SKM-1 (cell line): ENCODE data around the gene C19orf33.
A peak's percentile ranks its signal among the peaks of the same experiment; 100 is the strongest.
"Not testable (repeated sequence)": the region's sequence is repeated elsewhere in the genome, so short reads cannot be mapped to it uniquely, and the experiment has no call there.

Source experiments
- DNase-seq: peaks from one replicate; lab custom pipeline; 2025; ENCODE audit not compliant: unreplicated experiment; lab: John Stamatoyannopoulos, UW

C19orf33 gene

DNA sequence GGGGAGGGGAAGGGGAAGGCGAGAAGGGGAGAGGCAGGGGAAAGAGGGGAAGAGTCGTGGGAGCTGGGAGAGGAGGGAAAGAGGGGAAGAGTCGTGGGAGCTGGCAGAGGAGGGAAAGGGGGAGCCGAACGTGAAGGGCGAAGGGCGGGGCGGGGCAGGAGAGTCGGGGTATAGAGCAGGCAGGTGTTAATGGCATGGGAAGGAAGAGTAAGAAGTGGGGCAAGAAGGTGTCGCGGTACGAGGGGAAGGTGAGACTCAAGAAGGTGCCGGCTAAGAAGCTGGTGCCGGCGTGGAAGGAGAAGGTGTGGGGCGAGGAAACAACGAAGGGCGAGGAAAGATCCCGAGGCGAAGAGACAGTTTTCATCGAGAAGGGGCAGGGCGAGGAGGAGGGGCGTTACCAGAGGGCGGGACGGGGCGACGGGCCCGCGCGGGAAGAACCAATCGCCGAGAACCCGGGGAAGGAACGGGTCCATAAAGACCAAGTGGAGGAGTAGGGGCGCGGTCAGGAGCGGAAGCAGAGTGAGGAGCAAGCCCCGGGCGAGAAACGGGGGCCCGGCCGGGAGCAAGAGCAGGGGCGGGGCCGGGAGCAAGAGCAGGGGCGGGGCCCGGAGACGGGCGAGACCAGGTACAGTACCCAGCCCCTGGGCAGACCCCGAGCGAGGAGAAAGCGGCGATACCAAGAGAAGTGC, 32.0 kb downstream of the C19orf33 start:
- peak; percentile 79 for DNase-seq

DNA sequence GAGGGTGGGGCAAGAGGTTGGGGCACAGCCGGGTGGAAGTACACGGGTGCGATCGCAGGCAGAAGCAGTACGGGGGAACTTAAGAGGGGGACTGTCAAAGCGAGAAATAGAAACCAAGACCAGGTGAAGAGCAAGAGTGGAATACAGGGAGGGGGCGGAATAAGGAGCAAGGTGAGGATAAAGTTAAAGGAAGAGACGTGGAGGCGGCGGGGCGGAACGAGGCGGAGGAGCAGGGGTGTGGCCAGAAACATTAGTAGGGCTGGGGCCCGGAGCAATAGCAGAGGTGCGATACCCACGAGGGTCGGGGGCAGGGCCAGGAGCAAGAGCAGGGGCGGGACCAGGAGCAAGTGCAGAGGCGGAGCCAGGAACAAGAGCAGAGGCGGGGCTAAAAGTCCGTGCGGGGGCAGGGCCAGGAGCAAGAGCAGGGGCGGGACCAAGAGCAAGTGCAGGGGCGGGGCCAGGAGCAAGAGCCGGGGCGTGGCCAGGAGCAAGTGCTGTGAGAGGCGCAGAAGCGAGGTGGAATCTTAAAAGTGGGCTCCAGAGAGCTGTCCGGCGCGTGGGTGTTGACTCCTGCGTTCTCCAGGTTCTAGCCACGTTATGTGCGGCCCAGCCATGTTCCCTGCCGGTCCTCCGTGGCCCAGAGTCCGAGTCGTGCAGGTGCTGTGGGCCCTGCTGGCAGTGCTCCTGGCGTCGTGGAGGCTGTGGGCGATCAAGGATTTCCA, 32.7 kb downstream of the C19orf33 start:
- peak; percentile 90 for DNase-seq

DNA sequence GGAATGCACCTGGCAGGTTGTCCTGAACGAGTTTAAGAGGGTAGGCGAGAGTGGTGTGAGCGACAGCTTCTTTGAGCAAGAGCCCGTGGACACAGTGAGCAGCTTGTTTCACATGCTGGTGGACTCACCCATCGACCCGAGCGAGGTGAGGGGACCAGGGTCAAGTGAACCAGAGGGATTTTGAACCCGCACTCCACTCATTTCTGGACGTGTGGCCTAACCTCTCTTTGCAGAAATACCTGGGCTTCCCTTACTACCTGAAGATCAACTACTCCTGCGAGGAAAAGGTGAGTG, 33.3 kb downstream of the C19orf33 start:
- DNase-seq: no peak

DNA sequence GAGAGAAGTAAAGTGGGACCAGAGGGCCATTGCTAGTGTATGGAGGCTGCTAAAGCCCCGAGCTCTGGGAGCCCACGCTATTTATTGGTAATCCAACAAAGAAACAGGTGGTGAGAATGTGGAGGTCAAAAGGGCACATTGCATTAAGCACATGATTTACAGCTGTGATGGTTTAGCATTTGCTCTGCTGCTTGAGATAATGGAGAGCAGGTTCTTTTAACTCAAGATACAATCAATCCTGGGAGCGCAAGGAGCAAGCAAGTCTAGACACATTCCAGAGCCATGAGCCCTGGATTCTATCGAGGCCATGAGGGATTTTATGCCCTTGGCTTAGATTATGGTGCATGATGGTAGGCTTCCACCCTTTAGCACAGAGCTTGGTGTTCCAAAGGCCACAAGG, 35.0 kb downstream of the C19orf33 start:
- not testable (repeated sequence) for DNase-seq

DNA sequence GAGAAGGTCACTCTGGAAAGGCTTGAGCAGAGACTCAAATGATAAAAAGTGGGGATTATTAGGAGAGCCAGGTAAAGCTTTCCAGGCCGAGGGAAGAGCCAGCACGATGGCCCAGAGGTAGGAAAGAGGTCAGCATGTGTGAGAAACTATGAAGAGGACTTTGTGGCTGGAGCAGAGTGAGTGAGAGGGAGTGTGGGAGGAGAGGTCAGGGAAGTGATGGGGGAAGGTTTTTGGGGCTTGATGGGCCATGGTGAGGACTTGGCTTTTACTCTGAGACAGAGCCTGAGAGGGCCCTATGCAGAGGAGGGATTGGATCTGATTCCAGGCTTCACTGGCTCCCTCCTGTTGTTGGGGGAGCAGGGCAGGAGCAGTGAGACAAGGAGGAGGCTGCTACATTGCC, 36.9 kb downstream of the C19orf33 start:
- DNase-seq: no peak

- DNase-seq: no peak
Observed at GRCh38 chr19:38346837-38347236, 42.8 kb downstream of the C19orf33 start.

DNA sequence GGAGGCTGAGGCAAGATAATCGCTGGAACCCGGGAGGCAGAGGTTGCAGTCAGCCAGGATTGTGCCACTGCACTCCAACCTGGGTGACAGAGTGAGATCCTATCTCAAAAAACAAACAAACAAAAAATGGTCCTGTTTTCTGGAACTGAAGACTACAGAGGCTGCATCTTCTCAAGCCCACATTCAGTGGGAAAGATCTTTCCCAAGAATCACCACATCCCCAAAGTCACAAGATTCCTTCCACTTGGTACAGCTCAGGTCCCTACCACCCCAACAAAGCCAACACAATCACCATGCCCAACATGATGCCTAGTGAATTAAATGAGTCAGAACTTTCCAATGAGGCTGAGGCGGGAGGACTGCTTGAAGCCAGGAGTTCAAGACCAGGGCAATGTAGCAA, 46.8 kb downstream of the C19orf33 start:
- no peak for DNase-seq

DNA sequence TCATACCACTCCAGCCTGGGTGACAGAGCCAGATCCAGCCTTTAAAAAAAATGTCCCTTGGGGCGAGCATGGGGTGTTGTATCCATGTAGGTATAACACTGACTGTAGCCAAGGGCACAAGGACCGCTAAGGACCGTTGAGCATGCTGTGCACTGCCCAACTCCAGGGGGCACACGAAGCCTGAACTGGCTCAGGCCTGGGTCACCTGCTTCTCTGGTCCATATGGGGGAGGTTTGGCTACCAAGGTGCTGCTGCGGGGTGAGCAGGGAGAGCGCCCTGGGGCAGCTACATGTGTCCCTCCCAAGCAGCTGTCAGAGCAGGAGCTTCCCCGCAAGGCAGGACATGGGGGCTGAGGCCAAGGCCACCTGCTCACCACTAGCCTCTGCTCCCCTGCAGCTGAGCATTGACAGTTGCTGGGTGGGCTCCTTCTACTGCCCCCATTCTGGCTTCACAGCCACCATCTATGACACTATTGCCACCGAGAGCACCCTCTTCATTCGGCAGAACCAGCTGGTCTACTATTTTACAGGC, 47.9 kb downstream of the C19orf33 start:
- DNase-seq: no peak

DNA sequence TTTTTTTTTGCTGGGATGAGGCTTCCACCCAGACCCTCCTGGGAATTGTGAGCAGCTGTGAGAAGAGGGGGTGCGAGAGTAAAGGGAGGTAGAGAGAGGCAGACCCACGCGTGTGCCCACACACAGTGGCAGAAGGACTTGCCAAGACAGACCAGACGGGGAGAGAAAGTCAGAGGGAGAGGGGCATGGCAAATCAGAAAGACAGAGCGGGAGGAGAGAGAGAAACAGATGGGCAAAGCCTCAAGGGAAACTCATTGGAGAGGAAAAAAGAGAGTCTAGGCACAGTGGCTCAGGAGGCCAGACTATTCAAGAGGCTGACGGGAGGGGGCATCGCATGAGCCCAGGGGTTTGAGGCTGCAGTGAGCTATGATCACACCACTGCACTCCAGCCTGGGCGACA, 48.6 kb downstream of the C19orf33 start:
- DNase-seq: no peak
